Measurements from ENCODE around the gene ITGA3. TPM values are rescaled to one million over a fixed set of nuclear protein-coding genes. Genes with fewer than 3 reads are reported as not detected.

ITGA3 gene
- total and polyA plus RNA-seq, 4 donors = 48.1 to 159 (median 131) TPM

DNA sequence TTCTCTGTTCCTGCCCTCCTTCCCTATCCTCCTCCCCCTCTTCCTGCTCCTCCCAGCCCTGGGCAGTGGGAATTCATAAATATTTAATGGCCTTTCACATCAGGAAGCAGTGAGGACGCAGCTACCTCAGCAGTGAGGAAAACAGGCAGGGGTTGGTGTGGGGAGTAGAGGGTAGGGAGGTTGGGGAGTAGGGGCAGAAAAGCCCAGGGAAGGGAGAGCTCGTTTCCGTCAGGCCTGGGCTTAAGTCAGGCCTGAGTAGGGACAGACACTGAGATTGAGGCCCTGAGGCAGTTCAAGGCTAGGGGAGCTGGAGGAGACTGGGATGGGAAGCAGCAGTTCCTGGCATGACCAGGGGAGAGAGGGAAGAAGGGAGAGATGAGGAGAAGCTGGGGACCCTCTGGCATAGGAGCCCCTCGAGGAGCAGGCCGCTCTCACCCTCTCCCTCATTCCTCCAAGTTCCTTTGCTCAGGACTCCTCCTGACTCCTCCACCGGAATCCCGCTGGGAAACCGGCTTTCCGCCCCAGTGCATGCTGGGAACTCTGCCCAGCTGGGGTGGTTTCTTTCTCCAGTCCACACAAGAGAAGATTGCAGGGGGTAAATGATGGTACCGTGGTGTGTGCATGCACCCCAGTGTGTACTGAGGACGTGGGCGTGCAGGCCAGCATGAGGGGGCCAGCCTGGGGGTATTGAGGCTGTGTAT lies 67.9 kb downstream of the ITGA3 start:
- H3K4me1 ChIP-seq (ENCODE audit: control insufficient read depth in 1 of 2, insufficient read depth in 2 of 2, low read length in 2 of 2) = no peaks in the 10 kb centered on the region
- DNase-seq (no peak), ATAC-seq (ENCODE audit: low FRiP score) (no peak)
- WGBS, 2 donors = 39 to 53% methylated on average over 12 of the region's 12 CpGs
- H3K4me3 ChIP-seq (ENCODE audit: low read length in 2 of 2) = no peak overlapping the region
- H3K9me3 ChIP-seq (ENCODE audit: control insufficient read depth, low read length) = no peaks in the 10 kb centered on the region
- H3K36me3 ChIP-seq (ENCODE audit: control insufficient read depth in 1 of 2, insufficient read depth in 2 of 2, low read length in 1 of 2) = no peaks in the 10 kb centered on the region
- intact Hi-C loops (cut with DNase I) = no loop called here
- H3K27ac ChIP-seq (ENCODE audit: low read depth in 1 of 2, low read length in 2 of 2) = no peak overlapping the region
- H3K27me3 ChIP-seq (ENCODE audit: control insufficient read depth in 1 of 2, insufficient read depth in 2 of 2, low read length in 1 of 2) = no peaks in the 10 kb centered on the region

- no peaks in the 10 kb centered on the region for H3K4me1 ChIP-seq (ENCODE audit: control insufficient read depth in 1 of 2, insufficient read depth in 2 of 2, low read length in 2 of 2)
- H3K36me3 ChIP-seq (ENCODE audit: control insufficient read depth in 1 of 2, insufficient read depth in 2 of 2, low read length in 1 of 2) = no peaks in the 10 kb centered on the region
- no peak overlapping the region for H3K27ac ChIP-seq (ENCODE audit: low read depth in 1 of 2, low read length in 2 of 2)
- H3K27me3 ChIP-seq (ENCODE audit: control insufficient read depth in 1 of 2, insufficient read depth in 2 of 2, low read length in 1 of 2) = no peaks in the 10 kb centered on the region
- intact Hi-C loops (cut with DNase I) = no loop called here
- H3K9me3 ChIP-seq (ENCODE audit: control insufficient read depth, low read length) = no peaks in the 10 kb centered on the region
- H3K4me3 ChIP-seq (ENCODE audit: low read length in 2 of 2) = no peak overlapping the region
- ATAC-seq (ENCODE audit: low FRiP score) (no peak), DNase-seq (no peak)
- 95 to 97% methylated on average over 4 of the region's 4 CpGs for WGBS, 2 donors
Observed at GRCh38 chr17:50125420-50125997, 69.6 kb downstream of the ITGA3 start.

- no peaks in the 10 kb centered on the region for H3K4me1 ChIP-seq (ENCODE audit: control insufficient read depth in 1 of 2, insufficient read depth in 2 of 2, low read length in 2 of 2)
- H3K27me3 ChIP-seq (ENCODE audit: control insufficient read depth in 1 of 2, insufficient read depth in 2 of 2, low read length in 1 of 2) = no peaks in the 10 kb centered on the region
- no peak overlapping the region for H3K4me3 ChIP-seq (ENCODE audit: low read length in 2 of 2)
- 83 to 89% methylated on average over 6 of the region's 6 CpGs for WGBS, 2 donors
- no peaks in the 10 kb centered on the region for H3K9me3 ChIP-seq (ENCODE audit: control insufficient read depth, low read length)
- H3K36me3 ChIP-seq (ENCODE audit: control insufficient read depth in 1 of 2, insufficient read depth in 2 of 2, low read length in 1 of 2) = no peaks in the 10 kb centered on the region
- intact Hi-C loops (cut with DNase I) = no loop called here
- ATAC-seq (ENCODE audit: low FRiP score) (no peak), DNase-seq (no peak)
- no peak overlapping the region for H3K27ac ChIP-seq (ENCODE audit: low read depth in 1 of 2, low read length in 2 of 2)
Observed at GRCh38 chr17:50127697-50128361, 71.9 kb downstream of the ITGA3 start.

DNA sequence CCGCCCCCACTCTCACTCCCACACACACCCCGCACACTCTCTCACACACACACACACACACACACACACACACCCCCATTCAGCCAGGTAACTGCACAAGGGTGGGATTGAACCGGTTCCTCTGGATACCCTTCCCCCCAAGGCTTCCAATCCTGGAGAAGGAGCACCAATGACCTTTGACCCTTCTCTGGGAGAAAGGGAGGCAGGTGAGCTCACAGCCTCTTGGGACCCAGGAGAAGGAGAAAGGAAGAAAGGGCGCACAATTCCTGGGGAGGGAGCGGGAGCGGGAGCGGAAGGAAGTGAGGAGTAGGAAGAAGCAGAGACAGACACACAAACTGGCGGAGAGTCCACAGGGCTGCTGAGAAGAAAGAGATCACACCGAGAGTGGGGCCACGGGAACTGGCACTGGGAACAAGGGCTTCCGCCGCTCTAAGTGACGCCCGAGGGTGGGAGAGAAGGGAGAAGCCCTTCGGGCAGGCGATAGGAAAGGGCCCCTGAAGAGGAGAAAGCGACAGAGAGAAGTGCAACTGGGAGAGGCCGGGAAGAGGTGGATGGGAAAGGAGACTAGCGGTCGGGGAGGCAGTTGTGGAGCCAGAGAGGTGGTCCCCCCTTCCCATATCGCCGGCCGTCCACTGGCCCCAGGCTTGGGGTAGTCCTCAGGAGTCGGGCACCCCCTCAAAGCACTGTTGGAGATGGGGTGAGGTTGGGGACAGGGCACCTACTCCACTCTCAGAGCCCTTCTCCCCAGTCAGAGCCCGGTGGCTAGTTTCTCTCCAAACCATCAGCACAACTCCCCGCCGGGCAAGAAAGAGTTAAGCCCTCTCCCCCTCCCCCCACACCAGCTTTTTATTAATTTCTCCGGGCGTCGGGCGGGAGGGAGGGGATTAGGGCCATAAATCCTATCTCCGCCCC lies 72.8 kb downstream of the ITGA3 start:
- Histone ChIP-seq H3K4me3 (ENCODE audit: low read length in 2 of 2) (peak overlapping the region; percentile 30 to 80), H3K4me1 (ENCODE audit: control insufficient read depth in 1 of 2, insufficient read depth in 2 of 2, low read length in 2 of 2) (peaks cover 0 to 2% of the 10 kb centered on the region in 2 donors), H3K27ac (ENCODE audit: low read depth in 1 of 2, low read length in 2 of 2) (no peak overlapping the region), H3K9me3 (ENCODE audit: control insufficient read depth, low read length) (no peaks in the 10 kb centered on the region), H3K27me3 (ENCODE audit: control insufficient read depth in 1 of 2, insufficient read depth in 2 of 2, low read length in 1 of 2) (no peaks in the 10 kb centered on the region), H3K36me3 (ENCODE audit: control insufficient read depth in 1 of 2, insufficient read depth in 2 of 2, low read length in 1 of 2) (no peaks in the 10 kb centered on the region)
- intact Hi-C loops (cut with DNase I) = no loop called here
- no peak for ATAC-seq (ENCODE audit: low FRiP score)
- DNase-seq = no peak
- WGBS, 2 donors = 52 to 55% methylated on average over 32 of the region's 32 CpGs

DNA sequence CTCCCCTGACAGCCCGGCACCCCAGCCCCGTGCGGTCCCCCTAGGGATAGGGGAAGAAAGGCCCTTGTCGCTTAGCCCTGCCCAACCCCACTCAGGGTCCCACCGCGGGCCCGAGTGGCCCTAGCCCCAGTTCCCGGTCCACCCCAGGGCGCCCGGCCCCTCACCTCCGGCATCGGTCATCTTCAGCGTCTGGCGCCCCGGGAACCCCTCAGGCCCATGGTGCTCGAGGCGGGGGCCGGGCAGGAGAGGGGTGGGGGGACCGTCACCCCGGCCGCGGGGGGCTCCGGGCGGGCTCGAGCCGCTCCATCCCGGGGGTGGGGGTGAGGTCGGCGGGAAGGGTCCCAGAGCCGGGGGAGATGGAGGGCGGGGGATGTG lies 73.4 kb downstream of the ITGA3 start:
- no peaks in the 10 kb centered on the region for H3K27me3 ChIP-seq (ENCODE audit: control insufficient read depth in 1 of 2, insufficient read depth in 2 of 2, low read length in 1 of 2)
- peak overlapping the region; percentile 30 to 80 for H3K4me3 ChIP-seq (ENCODE audit: low read length in 2 of 2)
- H3K36me3 ChIP-seq (ENCODE audit: control insufficient read depth in 1 of 2, insufficient read depth in 2 of 2, low read length in 1 of 2) = no peaks in the 10 kb centered on the region
- DNase-seq (no peak), ATAC-seq (ENCODE audit: low FRiP score) (no peak)
- H3K9me3 ChIP-seq (ENCODE audit: control insufficient read depth, low read length) = no peaks in the 10 kb centered on the region
- WGBS, 2 donors = 1 to 2% methylated on average over 31 of the region's 31 CpGs
- H3K27ac ChIP-seq (ENCODE audit: low read depth in 1 of 2, low read length in 2 of 2) = no peak overlapping the region
- H3K4me1 ChIP-seq (ENCODE audit: control insufficient read depth in 1 of 2, insufficient read depth in 2 of 2, low read length in 2 of 2) = peaks cover 0 to 2% of the 10 kb centered on the region in 2 donors
- intact Hi-C loops (cut with DNase I) = no loop called here

- intact Hi-C loops (cut with DNase I) = no loop called here
- ATAC-seq (ENCODE audit: low FRiP score) (no peak), DNase-seq (no peak)
- H3K9me3 ChIP-seq (ENCODE audit: control insufficient read depth, low read length) = no peaks in the 10 kb centered on the region
- no peak within 1 kb of the TSS for H3K27ac ChIP-seq (ENCODE audit: low read depth in 1 of 2, low read length in 2 of 2)
- no peaks in the 10 kb centered on the region for H3K27me3 ChIP-seq (ENCODE audit: control insufficient read depth in 1 of 2, insufficient read depth in 2 of 2, low read length in 1 of 2)
- H3K36me3 ChIP-seq (ENCODE audit: control insufficient read depth in 1 of 2, insufficient read depth in 2 of 2, low read length in 1 of 2) = no peaks in the 10 kb centered on the region
- H3K4me1 ChIP-seq (ENCODE audit: control insufficient read depth in 1 of 2, insufficient read depth in 2 of 2, low read length in 2 of 2) = peaks cover 0 to 2% of the 10 kb centered on the region in 2 donors
- 1% methylated on average over 40 to 84 of the region's 84 CpGs for WGBS, 2 donors
- H3K4me3 ChIP-seq (ENCODE audit: low read length in 2 of 2) = peak within 1 kb of the TSS; percentile 30 to 80
Observed at GRCh38 chr17:50129728-50130558, 74.0 kb downstream of the ITGA3 start, which contains the start of gene SAMD14. TSS of gene SAMD14 (minus strand) at chr17:50130160. CDS start at chr17:50124959, 5,201 bp downstream.

DNA sequence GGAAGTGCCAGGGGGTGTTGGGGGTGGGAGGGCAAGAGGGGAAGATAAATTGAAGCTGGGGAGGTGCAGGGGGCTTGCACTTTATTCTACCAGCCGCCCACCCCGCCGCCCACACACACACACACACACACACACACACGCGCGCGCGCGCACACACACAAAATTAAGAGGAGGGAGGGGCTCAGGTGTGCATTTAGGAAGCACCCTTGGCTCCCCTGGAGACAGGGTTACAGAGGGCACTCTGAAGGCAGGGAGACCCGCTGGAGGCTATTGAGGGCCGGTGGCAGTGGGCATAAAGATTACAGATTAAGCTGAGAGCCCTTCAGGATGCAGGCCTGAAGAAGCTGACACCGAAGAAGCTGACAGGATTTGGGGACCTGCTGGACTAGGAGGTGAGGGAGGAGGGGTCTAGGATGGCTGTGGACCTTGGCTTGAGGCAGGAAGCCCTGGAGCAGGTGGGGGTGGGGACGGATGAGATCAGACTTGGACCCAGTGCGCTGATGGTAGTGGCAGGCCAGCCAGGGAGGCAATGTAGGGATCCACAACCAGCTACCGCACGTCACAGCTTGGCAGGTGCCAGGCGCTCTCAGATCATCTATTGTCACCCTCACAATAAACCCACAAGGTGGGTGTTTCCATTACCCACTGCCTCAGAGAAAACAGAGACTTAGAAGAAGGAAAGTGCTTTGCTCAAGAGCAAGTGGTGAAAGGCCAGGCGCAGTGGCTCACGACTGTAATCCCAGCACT lies 74.8 kb downstream of the ITGA3 start:
- Histone ChIP-seq H3K9me3 (ENCODE audit: control insufficient read depth, low read length) (no peaks in the 10 kb centered on the region), H3K4me1 (ENCODE audit: control insufficient read depth in 1 of 2, insufficient read depth in 2 of 2, low read length in 2 of 2) (peaks cover 0 to 2% of the 10 kb centered on the region in 2 donors), H3K36me3 (ENCODE audit: control insufficient read depth in 1 of 2, insufficient read depth in 2 of 2, low read length in 1 of 2) (no peaks in the 10 kb centered on the region), H3K27ac (ENCODE audit: low read depth in 1 of 2, low read length in 2 of 2) (no peak overlapping the region), H3K27me3 (ENCODE audit: control insufficient read depth in 1 of 2, insufficient read depth in 2 of 2, low read length in 1 of 2) (no peaks in the 10 kb centered on the region), H3K4me3 (ENCODE audit: low read length in 2 of 2) (peak overlapping the region in 1 of 2 donors; percentile 30)
- WGBS, 2 donors = 26 to 28% methylated on average over 10 to 19 of the region's 19 CpGs
- no peak for ATAC-seq (ENCODE audit: low FRiP score)
- DNase-seq = no peak
- intact Hi-C loops (cut with DNase I) = no loop called here

Data from aorta (tissue), 5 donors.